Measurements from ENCODE around the gene SH3GL1.

Gene SH3GL1

DNA sequence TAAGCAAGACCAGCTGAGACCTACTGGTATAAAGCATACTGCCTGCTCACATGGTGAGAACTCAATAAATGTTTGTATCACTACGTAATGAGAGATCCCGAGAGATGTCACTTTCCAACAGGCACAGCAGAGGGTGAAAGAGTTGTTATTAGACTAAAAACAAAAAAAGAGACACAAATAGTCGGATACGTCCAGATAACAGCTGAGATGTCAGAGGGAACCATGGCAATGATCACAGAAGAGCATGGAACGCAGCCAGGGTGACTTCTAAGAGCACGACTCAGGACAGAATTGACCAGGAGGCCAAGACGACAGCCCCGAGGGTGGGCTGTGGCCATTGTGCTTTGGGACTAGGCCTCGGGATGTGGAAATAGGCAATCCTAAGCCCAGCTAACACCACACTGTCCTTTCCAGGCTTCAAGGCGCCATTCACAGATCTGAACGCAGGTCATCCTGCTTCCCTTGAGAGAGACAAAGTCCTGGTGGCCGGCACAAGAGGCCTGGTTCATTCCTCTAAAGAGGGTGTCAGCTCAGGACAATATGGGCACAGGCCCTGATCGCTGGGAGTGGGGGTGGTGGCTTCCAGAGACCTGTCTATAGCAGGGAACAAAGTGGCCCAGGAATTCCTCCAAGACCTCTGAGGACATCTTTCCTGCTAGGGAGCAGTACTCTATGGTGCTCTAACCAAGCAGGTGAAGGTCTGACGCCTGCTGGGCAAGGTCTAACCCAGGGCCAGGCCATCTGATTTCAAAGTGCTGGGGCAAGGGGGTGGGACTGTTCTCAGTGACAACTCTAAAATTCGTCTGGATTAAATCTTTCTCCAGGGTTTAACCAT is 3.2 kb downstream of the SH3GL1 start:
- no peak for DNase-seq (ENCODE audit: low read depth)

- no peak for DNase-seq (ENCODE audit: low read depth)
These were observed 6.3 kb downstream of the SH3GL1 start for GRCh38 chr19:4393947-4394590.

GRCh38 chr19:4391701-4392483 is 8.5 kb downstream of the SH3GL1 start:
- no peak for DNase-seq (ENCODE audit: low read depth)

- no peak for DNase-seq (ENCODE audit: low read depth)
These were observed 9.0 kb downstream of the SH3GL1 start for GRCh38 chr19:4391306-4391693.

- DNase-seq (ENCODE audit: low read depth): no peak
These were observed 9.6 kb downstream of the SH3GL1 start for GRCh38 chr19:4390567-4391305.

DNA sequence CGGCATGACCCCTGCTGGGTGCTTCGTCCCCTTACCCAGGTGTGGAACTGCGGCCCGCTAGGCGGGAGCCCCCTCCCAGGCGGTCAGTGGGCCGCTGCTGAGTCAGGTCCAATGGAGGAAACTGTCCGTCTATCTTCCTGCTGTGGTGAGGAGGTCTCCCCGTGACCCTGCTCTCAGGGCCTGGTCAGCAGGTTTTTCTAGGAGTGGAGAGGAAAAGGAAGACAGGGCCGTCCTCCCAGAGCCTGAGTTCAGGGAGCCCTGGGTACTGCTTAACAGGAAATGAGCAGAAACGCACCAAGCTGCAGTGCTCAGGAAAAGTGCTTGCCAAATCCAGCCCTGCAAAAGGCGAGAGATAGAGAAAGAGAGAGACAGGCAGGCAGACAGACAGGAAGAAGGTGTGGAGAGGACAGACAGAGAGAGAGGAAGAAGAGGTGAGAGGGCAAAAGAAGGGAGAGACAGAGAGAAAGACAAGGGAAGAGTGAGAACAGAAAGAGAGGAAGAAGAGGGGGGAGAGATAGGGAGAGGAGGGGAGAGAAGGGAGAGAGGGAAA is 10.3 kb downstream of the SH3GL1 start:
- no peak for DNase-seq (ENCODE audit: low read depth)

DNA sequence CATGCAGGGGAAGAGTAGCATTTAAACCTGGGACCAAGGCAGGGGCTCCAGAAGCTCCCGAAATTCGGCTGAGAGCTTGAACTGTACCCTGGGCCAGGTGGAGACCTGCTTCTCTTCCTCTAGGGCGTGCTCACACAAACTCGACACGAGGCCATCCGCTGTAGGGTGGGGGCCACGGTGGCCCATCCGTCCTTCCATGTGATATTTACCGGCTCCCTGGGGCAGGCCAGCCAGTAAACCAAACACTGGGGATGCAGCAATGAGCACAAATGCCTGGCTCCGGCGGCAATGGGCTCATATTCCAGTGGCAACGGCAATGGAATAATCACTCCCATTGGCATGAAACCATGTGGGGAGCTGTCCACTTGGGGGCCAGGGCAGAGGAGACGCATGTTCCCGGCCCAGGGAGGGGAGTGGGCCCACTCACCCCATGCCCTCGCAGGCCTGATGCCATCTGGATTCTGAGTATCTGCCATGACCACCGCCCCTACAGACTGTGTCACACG is 10.8 kb downstream of the SH3GL1 start:
- no peak for DNase-seq (ENCODE audit: low read depth)

- no peak for DNase-seq (ENCODE audit: low read depth)
These were observed 11.3 kb downstream of the SH3GL1 start for GRCh38 chr19:4389064-4389375.

GRCh38 chr19:4388337-4389063 is 11.8 kb downstream of the SH3GL1 start:
- DNase-seq (ENCODE audit: low read depth): no peak

DNA sequence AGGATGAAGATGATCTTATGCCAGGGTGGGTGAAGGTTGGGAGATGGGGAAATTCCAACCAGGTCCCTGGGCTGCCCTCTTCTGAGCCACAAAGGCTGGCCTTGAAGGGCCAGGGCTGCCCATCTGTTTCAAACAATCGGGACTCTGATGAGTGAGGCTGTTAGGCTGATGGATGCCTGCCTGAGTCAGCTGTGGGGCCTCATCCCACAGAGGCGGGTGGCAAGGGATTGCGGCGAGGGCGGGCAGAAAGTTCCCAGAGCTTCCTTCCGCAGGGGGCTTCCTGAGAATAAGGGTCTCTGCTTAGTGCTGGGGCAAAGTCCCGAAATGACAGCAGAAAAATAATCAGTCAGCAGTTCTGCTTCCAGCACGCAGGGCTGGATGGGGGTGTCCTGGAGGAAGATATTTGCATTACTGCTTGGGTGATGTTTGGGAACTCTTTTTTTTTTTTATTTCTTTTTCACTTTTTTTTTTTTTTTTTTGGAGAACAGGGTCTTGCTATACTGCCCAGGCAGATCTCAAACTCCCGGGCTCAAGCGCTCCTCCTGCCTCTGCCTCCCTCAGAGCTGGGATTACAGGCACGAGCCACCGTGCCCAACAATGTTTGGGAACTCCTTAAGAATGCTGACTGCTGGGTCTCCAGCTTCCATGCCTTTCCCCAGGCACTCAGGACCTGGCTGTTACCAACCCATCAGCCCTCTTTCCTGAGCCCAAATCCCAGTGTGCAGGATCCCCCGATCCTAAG is 14.1 kb downstream of the SH3GL1 start:
- DNase-seq (ENCODE audit: low read depth): no peak

GRCh38 chr19:4385291-4386040 is 14.9 kb downstream of the SH3GL1 start:
- DNase-seq (ENCODE audit: low read depth): no peak

DNA sequence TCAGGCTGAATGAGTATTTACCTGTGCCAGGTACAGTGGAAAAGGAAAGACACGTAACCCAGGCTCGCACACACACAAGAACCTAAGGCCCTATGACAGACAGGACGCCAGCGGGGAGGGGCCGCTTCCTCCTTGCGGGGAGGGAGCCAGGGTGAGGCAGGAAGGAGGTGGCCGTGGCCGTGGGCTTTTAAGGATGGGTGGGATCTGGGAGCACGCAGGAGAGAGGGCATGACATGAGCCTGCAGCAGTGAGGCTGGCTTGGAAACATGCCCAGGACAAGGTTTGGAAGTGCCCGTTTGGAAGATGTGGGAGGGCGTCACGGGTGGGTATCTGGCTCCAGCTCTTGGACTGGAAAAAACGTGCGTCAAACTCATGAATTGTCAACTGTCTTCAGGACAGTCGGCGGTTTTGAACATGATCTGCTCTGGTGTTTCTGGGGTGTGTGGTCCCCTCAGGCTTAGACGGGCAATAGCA is 20.1 kb downstream of the SH3GL1 start:
- DNase-seq (ENCODE audit: low read depth): no peak

- DNase-seq (ENCODE audit: low read depth): no peak
These were observed 20.7 kb downstream of the SH3GL1 start for GRCh38 chr19:4379383-4380253.

DNA sequence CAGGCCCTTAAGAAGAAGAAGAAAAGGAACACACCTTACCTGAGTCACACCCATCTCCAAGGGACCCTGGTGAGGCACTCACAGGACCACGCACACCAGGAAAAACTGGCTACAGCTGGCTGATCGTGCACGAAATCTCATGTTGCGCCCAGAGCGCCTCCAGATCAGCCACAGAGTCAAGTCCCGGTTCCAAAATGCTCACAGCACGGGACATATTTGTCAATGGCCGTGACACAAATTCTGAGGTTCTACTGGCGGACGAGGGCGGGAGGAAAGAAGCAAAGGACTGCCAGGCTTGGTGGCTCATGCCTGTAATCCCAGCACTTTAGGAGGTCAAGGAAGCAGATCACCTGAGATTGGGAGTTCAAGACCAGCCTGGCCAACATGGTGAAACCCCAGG is 21.5 kb downstream of the SH3GL1 start:
- no peak for DNase-seq (ENCODE audit: low read depth)

- DNase-seq (ENCODE audit: low read depth): no peak
These were observed 23.2 kb downstream of the SH3GL1 start for GRCh38 chr19:4376991-4377781.

GRCh38 chr19:4376671-4376990 is 23.7 kb downstream of the SH3GL1 start:
- no peak for DNase-seq (ENCODE audit: low read depth)

- DNase-seq (ENCODE audit: low read depth): no peak
These were observed 24.2 kb downstream of the SH3GL1 start for GRCh38 chr19:4376028-4376670.
